Smooth muscle cell (in vitro differentiated cells): ENCODE results near the gene SERPINA5. TPM values are rescaled to one million over a fixed set of nuclear protein-coding genes. Genes with fewer than 3 reads are reported as not detected.

Experiments used
- DNase-seq: peaks from one replicate; lab custom pipeline; 2025; ENCODE audit not compliant: unreplicated experiment; lab: John Stamatoyannopoulos, UW
- H2AFZ ChIP-seq: fragments of 200-600 bp; sonication (generic); 2 replicates; pipeline ENCODE4 v1.6.0; 2016; ENCODE audit warnings: antibody characterized with exemption, low read depth, mild to moderate bottlenecking
- H3F3A ChIP-seq: fragments of 200-600 bp; sonication (generic); 2 replicates; pipeline ENCODE4 v1.6.0; 2017; ENCODE audit warnings: antibody characterized with exemption, low read depth
- H3K27ac ChIP-seq: fragments of 200-600 bp; sonication (generic); 2 replicates; pipeline ENCODE4 v1.5.1; 2016; ENCODE audit warnings: low read depth, mild to moderate bottlenecking
- H3K27me3 ChIP-seq: fragments of 200-600 bp; sonication (generic); 2 replicates; pipeline ENCODE4 v1.6.1; 2016; ENCODE audit warnings: low read depth, mild to moderate bottlenecking
- H3K36me3 ChIP-seq: fragments of 200-600 bp; sonication (generic); 2 replicates; pipeline ENCODE4 v1.5.1; 2016; ENCODE audit warnings: low read depth
- H3K4me1 ChIP-seq: fragments of 200-600 bp; sonication (generic); 2 replicates; pipeline ENCODE4 v1.5.1; 2016; ENCODE audit warnings: low read depth
- H3K4me2 ChIP-seq: fragments of 200-600 bp; sonication (generic); 2 replicates; pipeline ENCODE4 v1.6.0; 2016; ENCODE audit warnings: mild to moderate bottlenecking
- H3K4me3 ChIP-seq: fragments of 200-600 bp; sonication (generic); 2 replicates; pipeline ENCODE4 v1.5.1; 2016; ENCODE audit warnings: mild to moderate bottlenecking
- H3K79me2 ChIP-seq: fragments of 200-600 bp; sonication (generic); 2 replicates; pipeline ENCODE4 v1.6.0; 2016; ENCODE audit warnings: low read depth, mild to moderate bottlenecking
- H3K9ac ChIP-seq: fragments of 200-600 bp; sonication (generic); 2 replicates; pipeline ENCODE4 v1.6.0; 2016; ENCODE audit warnings: low read depth
- H3K9me3 ChIP-seq: fragments of 200-600 bp; sonication (generic); replicated peaks from 2 replicates; pipeline ENCODE4 v1.5.1; 2016; ENCODE audit warnings: low read depth
- H4K20me1 ChIP-seq: fragments of 200-600 bp; sonication (generic); 2 replicates; pipeline ENCODE4 v1.6.0; 2016; ENCODE audit warnings: low read depth
- WGBS: methylation state at CpG from one replicate; pipeline ENCODE4 v1.1.7; 2016; ENCODE audit warnings: low lambda C conversion rate; 5-methylcytosine and 5-hydroxymethylcytosine counted together
- polyA plus RNA-seq: library from polyadenylated mRNA; unstranded; fragments of >200 nt; fragmentation: Nextera tagmentation; extraction: Ambion mirVana; gene quantifications from 2 replicates; pipeline ENCODE4 v1.2.1, GENCODE V29; 2016
- total RNA-seq: library from RNA; depleted of rRNA; stranded (reverse); fragments of >200 nt; gene quantifications from 2 replicates; pipeline ENCODE4 v1.2.3, GENCODE V29; 2014
- TF ChIP-seq, protein P1 (sequence below): fragments of 200-600 bp; sonication (generic); IDR thresholded peaks from 2 replicates; pipeline ENCODE4 v1.5.1; 2017; ENCODE audit warnings: borderline replicate concordance, mild to moderate bottlenecking, antibody characterized with exemption; ENCODE audit not compliant: insufficient read depth, poor library complexity, severe bottlenecking

Gene SERPINA5
- total and polyA plus RNA-seq, 2 experiments from 2014 or later, result 0.27 to 0.43 TPM

DNA sequence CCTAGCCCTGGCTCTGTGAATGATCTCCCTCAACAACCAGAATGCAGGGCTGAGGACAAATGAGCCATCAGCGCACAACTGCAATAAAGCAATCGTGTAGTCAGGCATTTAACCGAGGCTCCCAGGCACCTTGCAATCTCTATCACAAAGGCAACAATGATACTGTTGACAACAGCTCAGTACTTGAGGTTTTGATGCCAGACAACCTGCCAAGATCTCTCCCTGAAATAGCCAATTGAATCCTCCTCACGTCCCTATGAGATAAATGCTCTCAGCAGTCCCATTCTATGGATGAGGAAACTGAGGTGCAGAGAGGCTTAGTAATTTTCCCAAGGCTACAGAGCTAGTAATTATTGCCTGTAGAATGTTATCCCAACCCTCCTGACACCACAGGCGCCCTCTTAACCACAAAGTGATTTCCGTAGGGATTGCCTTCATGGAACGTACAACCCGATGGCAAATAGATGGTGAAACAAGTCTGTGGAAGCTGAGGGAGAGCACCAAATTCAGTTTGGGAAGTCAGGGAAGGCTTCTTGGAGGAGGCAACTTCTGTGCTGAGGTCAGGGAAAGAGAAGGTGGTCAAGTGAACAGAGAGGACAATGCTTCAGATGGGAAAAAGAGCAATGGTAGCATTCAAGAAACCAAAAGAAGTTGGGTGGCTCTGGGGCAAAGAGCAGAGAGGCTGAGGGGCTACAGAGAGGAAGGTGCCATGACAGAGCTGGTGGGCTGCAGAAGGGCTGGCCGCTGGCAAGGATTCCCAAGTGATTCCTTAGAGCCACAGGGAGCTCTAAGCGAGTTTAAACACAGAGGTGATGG, 43.5 kb downstream of the SERPINA5 start:
- H3K4me1 ChIP-seq, result no peaks in the 10 kb centered on the region
- TF ChIP-seq, protein P1, sequence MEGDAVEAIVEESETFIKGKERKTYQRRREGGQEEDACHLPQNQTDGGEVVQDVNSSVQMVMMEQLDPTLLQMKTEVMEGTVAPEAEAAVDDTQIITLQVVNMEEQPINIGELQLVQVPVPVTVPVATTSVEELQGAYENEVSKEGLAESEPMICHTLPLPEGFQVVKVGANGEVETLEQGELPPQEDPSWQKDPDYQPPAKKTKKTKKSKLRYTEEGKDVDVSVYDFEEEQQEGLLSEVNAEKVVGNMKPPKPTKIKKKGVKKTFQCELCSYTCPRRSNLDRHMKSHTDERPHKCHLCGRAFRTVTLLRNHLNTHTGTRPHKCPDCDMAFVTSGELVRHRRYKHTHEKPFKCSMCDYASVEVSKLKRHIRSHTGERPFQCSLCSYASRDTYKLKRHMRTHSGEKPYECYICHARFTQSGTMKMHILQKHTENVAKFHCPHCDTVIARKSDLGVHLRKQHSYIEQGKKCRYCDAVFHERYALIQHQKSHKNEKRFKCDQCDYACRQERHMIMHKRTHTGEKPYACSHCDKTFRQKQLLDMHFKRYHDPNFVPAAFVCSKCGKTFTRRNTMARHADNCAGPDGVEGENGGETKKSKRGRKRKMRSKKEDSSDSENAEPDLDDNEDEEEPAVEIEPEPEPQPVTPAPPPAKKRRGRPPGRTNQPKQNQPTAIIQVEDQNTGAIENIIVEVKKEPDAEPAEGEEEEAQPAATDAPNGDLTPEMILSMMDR, result no peak
- DNase-seq, result no peak
- no peaks in the 10 kb centered on the region for H3K9me3 ChIP-seq
- H4K20me1 ChIP-seq, result no peaks in the 10 kb centered on the region
- H2AFZ ChIP-seq, result no peak overlapping the region
- no peak overlapping the region for H3K27ac ChIP-seq
- no peaks in the 10 kb centered on the region for H3K36me3 ChIP-seq
- no peaks in the 10 kb centered on the region for H3F3A ChIP-seq
- no peak overlapping the region for H3K9ac ChIP-seq
- WGBS, result 88% methylated on average over 10 of the region's 10 CpGs
- no peaks in the 10 kb centered on the region for H3K79me2 ChIP-seq
- no peak overlapping the region for H3K4me2 ChIP-seq
- no peak overlapping the region for H3K4me3 ChIP-seq
- H3K27me3 ChIP-seq, result peaks cover 31% of the 10 kb centered on the region

DNA sequence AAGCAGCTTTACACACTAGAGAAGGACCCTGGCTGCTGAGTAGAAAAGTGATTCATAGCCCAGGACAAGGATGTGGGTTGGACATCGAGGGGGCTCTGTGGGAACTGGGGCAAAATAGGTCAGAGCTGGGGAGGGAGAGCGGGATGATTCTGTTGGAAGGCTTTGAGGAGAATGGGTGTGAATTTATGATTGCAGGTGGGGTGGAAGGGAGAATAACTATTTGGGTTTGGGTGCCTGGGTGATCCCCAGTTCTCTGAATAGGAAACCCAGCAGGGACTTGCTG, 44.1 kb downstream of the SERPINA5 start:
- Histone ChIP-seq H3K4me3 (no peak overlapping the region), H3K36me3 (no peaks in the 10 kb centered on the region), H3K9ac (no peak overlapping the region), H3K4me2 (no peak overlapping the region), H2AFZ (no peak overlapping the region), H3K9me3 (no peaks in the 10 kb centered on the region), H4K20me1 (no peaks in the 10 kb centered on the region), H3K27me3 (peaks cover 31% of the 10 kb centered on the region), H3F3A (no peaks in the 10 kb centered on the region), H3K27ac (no peak overlapping the region), H3K79me2 (no peaks in the 10 kb centered on the region), H3K4me1 (no peaks in the 10 kb centered on the region)
- no peak for DNase-seq
- WGBS, result 72% methylated on average over 2 of the region's 2 CpGs
- TF ChIP-seq, protein P1, result no peak

DNA sequence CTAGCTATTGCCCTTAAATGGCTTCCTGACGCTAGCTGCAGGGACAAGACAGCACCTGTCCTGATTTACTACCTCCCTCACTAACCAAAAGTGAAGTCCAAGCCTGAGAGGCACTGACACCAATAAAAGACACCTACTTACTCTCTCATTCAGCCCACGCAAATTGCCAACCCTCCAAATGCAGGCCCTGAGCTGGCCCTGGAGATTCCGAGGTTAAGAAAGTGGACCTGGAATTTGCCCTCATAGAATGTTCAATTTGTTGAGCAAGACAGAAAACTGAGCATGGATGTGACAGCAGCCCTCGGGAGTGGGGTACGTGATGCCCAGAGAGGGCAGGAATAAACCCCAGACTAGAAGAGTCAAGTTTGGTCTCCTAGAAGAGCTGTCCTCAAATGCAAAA, 47.4 kb downstream of the SERPINA5 start:
- Histone ChIP-seq H3F3A (no peaks in the 10 kb centered on the region), H3K27me3 (peaks cover 30% of the 10 kb centered on the region), H3K4me2 (no peak overlapping the region), H3K79me2 (no peaks in the 10 kb centered on the region), H3K4me1 (no peaks in the 10 kb centered on the region), H3K9me3 (no peaks in the 10 kb centered on the region), H3K27ac (no peak overlapping the region), H2AFZ (no peak overlapping the region), H4K20me1 (no peaks in the 10 kb centered on the region), H3K9ac (no peak overlapping the region), H3K36me3 (no peaks in the 10 kb centered on the region), H3K4me3 (no peak overlapping the region)
- TF ChIP-seq, protein P1, result no peak
- 72% methylated on average over 5 of the region's 5 CpGs for WGBS
- DNase-seq, result no peak

DNA sequence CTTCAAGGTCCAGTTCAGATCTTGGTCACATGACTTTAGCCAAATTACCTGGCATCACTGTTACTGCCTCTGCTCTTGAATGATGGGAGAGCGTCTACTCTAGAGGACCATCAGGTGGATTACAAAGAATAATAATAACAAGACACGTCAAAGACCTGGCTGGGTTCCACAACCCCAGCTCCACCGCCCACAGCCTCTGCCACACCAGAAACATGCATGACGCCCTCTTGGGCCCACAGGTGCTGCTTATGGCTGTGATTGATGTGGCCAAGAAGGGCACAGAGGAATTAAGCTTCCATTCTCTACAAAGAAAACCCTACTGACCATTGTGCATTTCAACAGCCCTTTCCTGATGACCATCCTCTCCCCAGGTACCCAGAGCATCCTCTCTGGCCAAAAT, 49.2 kb downstream of the SERPINA5 start:
- Histone ChIP-seq H4K20me1 (no peaks in the 10 kb centered on the region), H3K79me2 (no peaks in the 10 kb centered on the region), H3K27me3 (peaks cover 17% of the 10 kb centered on the region), H3F3A (no peaks in the 10 kb centered on the region), H2AFZ (no peak overlapping the region), H3K27ac (no peak overlapping the region), H3K4me2 (no peak overlapping the region), H3K9me3 (no peaks in the 10 kb centered on the region), H3K4me3 (no peak overlapping the region), H3K9ac (no peak overlapping the region), H3K4me1 (no peaks in the 10 kb centered on the region), H3K36me3 (no peaks in the 10 kb centered on the region)
- TF ChIP-seq, protein P1, result no peak
- 91% methylated on average over 4 of the region's 4 CpGs for whole genome bisulfite sequencing
- DNase-seq, result no peak
